Activated CD8-positive, alpha-beta T cell treated with anti-CD3 and anti-CD28 coated beads for 36 hours (primary cell): ENCODE results near the gene EHD1. TPM values are rescaled to one million over a fixed set of nuclear protein-coding genes. Genes with fewer than 3 reads are reported as not detected.

ENCODE experiments used
- ATAC-seq: fragments of 200-7000 bp; cut with Tn5 transposase; one replicate; pipeline ENCODE4 v1.10.0; 2021; ENCODE audit warnings: mild to moderate bottlenecking, moderate library complexity
- CTCF ChIA-PET: fragments of 350-600 bp; sonication (Branson Sonifier 250); formaldehyde crosslinking; loops from one replicate; lab custom pipeline; 2021; ENCODE audit warnings: antibody characterized with exemption; lab: Charles Lee
- POLR2A ChIA-PET: fragments of 350-600 bp; sonication (Branson Sonifier 250); formaldehyde crosslinking; loops from one replicate; lab custom pipeline; 2021; ENCODE audit warnings: antibody characterized with exemption; lab: Charles Lee
- DNase-seq: peaks from one replicate; pipeline ENCODE4 v3.0.0-alpha.2; 2020
- H3K27ac Mint-ChIP-seq: one replicate; pipeline ENCODE4 v1.8.0; 2021; ENCODE audit warnings: mild to moderate bottlenecking, mixed read lengths
- H3K27me3 Mint-ChIP-seq: one replicate; pipeline ENCODE4 v1.8.0; 2021; ENCODE audit warnings: mixed read lengths
- H3K36me3 Mint-ChIP-seq: one replicate; pipeline ENCODE4 v1.8.0; 2021; ENCODE audit warnings: low read depth, mixed read lengths
- H3K4me1 Mint-ChIP-seq: one replicate; pipeline ENCODE4 v1.8.0; 2021; ENCODE audit warnings: low read depth, mixed read lengths
- H3K4me3 Mint-ChIP-seq: one replicate; pipeline ENCODE4 v1.8.0; 2021; ENCODE audit warnings: mild to moderate bottlenecking, moderate library complexity, mixed read lengths
- H3K9me3 Mint-ChIP-seq: one replicate; pipeline ENCODE4 v1.8.0; 2021; ENCODE audit warnings: mixed read lengths
- CTCF ChIP-seq: fragments of 200-600 bp; IDR thresholded peaks from one replicate; pipeline ENCODE4 v1.8.0; 2022; ENCODE audit warnings: antibody characterized with exemption, mild to moderate bottlenecking
- intact Hi-C: fragments of 100-400 bp; cut with micrococcal nuclease; formaldehyde crosslinking; loops from one replicate; pipeline ENCODE4 v1.10.0; 2022
- total RNA-seq, 2 experiments: library from RNA; stranded (reverse); gene quantifications; one replicate each; pipeline ENCODE4 v1.2.3, GENCODE V29; 2021

EHD1 gene
- total RNA-seq, 2 experiments from 2014 or later: 60.3 to 65.1 TPM

DNA sequence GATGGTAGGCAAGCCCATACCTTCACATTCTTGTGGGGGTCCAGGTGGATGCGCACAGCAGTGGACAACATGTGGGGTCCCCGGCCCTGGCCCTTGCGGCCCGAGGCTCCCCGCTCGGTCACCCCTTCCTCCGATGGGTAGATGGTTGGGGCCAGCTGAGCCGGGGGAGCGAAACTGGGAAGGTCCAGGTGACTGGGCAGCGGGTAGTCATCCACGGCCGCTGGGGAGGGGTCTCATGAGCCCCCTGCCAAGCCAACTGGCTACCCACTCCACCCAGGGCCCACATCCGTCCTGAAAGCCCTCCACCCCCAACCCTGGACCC lies 27.9 kb upstream of the EHD1 start:
- ChIA-PET CTCF (interaction anchor here (1.4 kb wide), 1 partner anchor 13 kb away, joined by 8 read pairs; no protein-coding TSS in a partner anchor), POLR2A (no interaction called here)
- Mint-ChIP-seq H3K27ac (no peak overlapping the region), H3K4me3 (no peak overlapping the region), H3K4me1 (peaks cover 3% of the 10 kb centered on the region), H3K9me3 (no peaks in the 10 kb centered on the region), H3K36me3 (peaks cover 7% of the 10 kb centered on the region), H3K27me3 (no peaks in the 10 kb centered on the region)
- intact Hi-C loops: no loop called here
- ATAC-seq (no peak), DNase-seq (no peak)
- no peak for TF ChIP-seq CTCF

DNA sequence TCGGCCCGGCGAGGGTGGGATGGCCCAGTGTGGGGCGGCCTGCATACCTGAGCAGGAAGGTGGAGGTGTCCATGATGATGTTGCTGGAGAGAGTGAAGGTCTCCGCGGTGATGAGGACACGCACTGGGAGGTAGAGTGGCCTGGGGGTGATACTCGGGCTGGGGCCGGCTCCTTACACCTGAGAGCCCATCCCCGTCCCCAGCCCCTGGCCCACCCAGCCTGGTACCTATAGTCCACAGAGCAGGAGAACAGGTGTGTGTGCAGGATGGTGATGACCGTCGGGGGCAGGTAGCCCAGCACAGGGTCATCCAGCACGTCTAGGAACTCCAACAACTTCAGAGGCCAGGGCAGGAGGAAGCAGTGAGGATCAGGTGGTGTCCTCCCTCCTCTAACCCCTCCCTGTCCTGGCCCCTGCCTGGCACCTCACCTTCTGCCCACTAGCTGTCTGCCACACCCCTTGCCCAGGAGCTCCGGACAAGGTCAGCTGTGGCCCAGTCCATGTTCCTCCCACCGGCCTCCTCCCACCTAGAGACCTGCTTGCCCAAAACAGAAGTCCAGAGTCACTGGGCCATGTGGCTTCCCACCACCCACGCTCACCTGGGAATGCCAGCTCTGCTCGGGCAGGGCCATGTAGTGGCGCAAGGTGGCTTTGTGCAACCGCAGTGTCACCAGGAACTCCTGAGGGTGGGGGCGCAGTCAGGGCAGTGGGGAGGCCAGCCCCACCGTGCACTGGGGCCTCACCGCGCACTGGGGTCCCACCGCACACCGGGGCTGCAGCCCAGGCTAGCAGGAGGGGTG lies 27.3 kb upstream of the EHD1 start:
- Mint-ChIP-seq H3K4me1 (peaks cover 4% of the 10 kb centered on the region), H3K27ac (no peak overlapping the region), H3K9me3 (no peaks in the 10 kb centered on the region), H3K4me3 (no peak overlapping the region), H3K36me3 (peaks cover 6% of the 10 kb centered on the region), H3K27me3 (no peaks in the 10 kb centered on the region)
- intact Hi-C loops: no loop called here
- no peak for DNase-seq
- POLR2A ChIA-PET: no interaction called here
- no peak for ATAC-seq
- no peak for TF ChIP-seq CTCF
- CTCF ChIA-PET: interaction anchor here (1.4 kb wide), 1 partner anchor 12 kb away, joined by 8 read pairs; no protein-coding TSS in a partner anchor

GRCh38 chr11:64903291-64903833 lies 24.9 kb upstream of the EHD1 start:
- DNase-seq (no peak), ATAC-seq (no peak)
- intact Hi-C loops: no loop called here
- H3K36me3 Mint-ChIP-seq: peaks cover 8% of the 10 kb centered on the region
- ChIA-PET CTCF (no interaction called here), POLR2A (interaction anchor here (0.6 kb wide), 1 partner anchor 94 kb away, joined by 5 read pairs; no protein-coding TSS in a partner anchor)
- no peak overlapping the region for H3K27ac Mint-ChIP-seq
- TF ChIP-seq CTCF: no peak
- H3K27me3 Mint-ChIP-seq: no peaks in the 10 kb centered on the region
- H3K9me3 Mint-ChIP-seq: no peaks in the 10 kb centered on the region
- no peak overlapping the region for H3K4me3 Mint-ChIP-seq
- H3K4me1 Mint-ChIP-seq: peaks cover 10% of the 10 kb centered on the region

- ChIA-PET POLR2A (interaction anchor here (1.0 to 1.1 kb wide), 2 partner anchors 22 to 196 kb away, joined by 4 read pairs; partner anchors contain the start of gene PPP2R5B), CTCF (interaction anchor here (0.9 kb wide), 1 partner anchor 112 kb away, joined by 3 read pairs; the partner anchor contains the start of gene ARL2)
- intact Hi-C loops: no loop called here
- H3K9me3 Mint-ChIP-seq: no peaks in the 10 kb centered on the region
- TF ChIP-seq CTCF: no peak
- no peak overlapping the region for H3K27ac Mint-ChIP-seq
- ATAC-seq: no peak
- H3K4me1 Mint-ChIP-seq: peaks cover 10% of the 10 kb centered on the region
- no peak overlapping the region for H3K4me3 Mint-ChIP-seq
- H3K36me3 Mint-ChIP-seq: peaks cover 8% of the 10 kb centered on the region
- no peak for DNase-seq
- H3K27me3 Mint-ChIP-seq: no peaks in the 10 kb centered on the region
Observed at GRCh38 chr11:64902102-64902900, 23.9 kb upstream of the EHD1 start.
